GM23248 (cell line): Measurements from ENCODE around the gene RABL6.
A peak's percentile ranks its signal among the peaks of the same experiment; 100 is the strongest.

ENCODE experiments used
- EZH2 ChIP-seq: fragments of 200-600 bp; sonication (generic); IDR thresholded peaks from 2 replicates; pipeline ENCODE4 v1.6.1; 2018; ENCODE audit warnings: antibody characterized with exemption, mild to moderate bottlenecking; ENCODE audit not compliant: insufficient read depth, poor library complexity, severe bottlenecking
- EZH2phosphoT487 ChIP-seq: fragments of 200-600 bp; sonication (generic); IDR thresholded peaks from 2 replicates; pipeline ENCODE4 v1.6.1; 2018; ENCODE audit warnings: antibody characterized with exemption, moderate library complexity, mild to moderate bottlenecking, low read depth; ENCODE audit not compliant: insufficient read depth

GRCh38 chr9:136846376-136847087 is 38.8 kb downstream of the RABL6 start:
- TF ChIP-seq EZH2phosphoT487: no peak
- peak; percentile 9 for TF ChIP-seq EZH2
